Measurements from ENCODE around the gene ANKMY1. TPM values are rescaled to one million over a fixed set of nuclear protein-coding genes. Genes with fewer than 3 reads are reported as not detected.

Gene ANKMY1
- total RNA-seq, 4 donors from 2014 or later: 13.3 to 40.8 (median 22.0) TPM

DNA sequence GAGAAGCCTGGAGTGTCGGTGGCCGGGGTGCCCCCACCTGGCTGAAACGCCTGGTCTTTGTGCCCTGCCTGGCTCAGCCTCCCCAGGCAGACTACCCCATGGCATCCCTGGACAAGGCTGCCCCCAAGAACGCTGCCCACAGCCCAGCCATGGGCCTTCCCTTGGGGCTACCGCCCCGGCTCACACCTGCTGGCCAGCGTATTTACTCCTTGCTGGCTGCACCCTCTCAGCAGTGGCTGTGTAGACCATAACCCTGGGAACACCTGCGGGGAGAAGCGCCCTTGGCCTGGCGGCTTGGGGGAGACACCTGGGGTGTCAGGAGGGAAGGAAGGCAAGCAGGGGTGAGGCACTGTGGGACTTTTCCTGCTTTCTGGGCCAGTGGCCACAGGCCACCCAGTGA is 46.1 kb upstream of the ANKMY1 start:
- Histone ChIP-seq H3K27ac (no peak overlapping the region), H3K9me3 (no peaks in the 10 kb centered on the region), H3K27me3 (no peaks in the 10 kb centered on the region), H3K4me1 (no peaks in the 10 kb centered on the region), H3K4me3 (no peak overlapping the region), H3K36me3 (no peaks in the 10 kb centered on the region)
- DNase-seq: no peak
- no peak for TF ChIP-seq CTCF (IDR thresholded peaks at IDR 0.05)
- no peak for TF ChIP-seq POLR2A (IDR thresholded peaks at IDR 0.05)
- intact Hi-C loops (cut with DNase I; ENCODE audit: low total_unique reads): no loop called here

DNA sequence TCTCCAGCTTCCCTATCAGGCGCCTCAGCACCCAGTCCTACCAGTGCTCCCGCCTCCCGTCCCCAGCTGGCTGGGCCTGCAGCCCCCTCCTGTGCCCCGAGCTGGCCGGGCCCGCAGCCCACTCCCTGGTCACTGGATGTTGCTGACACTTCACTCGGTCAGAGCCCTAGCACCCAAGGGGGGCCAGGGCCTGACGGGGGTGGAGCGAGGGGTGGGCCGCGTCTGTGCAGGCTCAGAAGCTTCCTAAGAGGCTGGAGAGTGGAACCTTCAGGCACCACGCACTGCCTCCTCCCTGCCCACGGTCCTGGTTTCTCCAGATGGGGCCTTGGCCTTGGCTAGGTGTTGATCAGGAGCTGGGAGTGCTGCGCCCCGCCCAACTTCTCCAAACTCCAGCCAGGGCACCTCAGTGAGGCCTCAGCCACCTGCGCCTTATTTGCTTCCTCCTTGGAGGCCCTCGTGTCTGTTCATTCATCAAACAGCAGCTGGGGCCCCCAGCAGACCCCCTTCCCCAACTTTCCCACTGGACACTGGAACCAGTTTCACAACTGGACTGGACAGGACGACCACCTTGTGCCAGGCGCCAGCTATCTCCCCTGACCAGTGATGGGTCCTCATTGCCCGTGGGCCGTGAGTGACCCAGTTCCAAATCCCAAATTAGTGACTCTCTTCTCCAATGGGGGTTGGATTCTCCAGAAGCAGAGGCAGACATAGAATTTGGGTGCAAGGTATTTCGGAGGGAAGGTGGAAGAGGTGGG is 45.5 kb upstream of the ANKMY1 start:
- no peaks in the 10 kb centered on the region for H3K36me3 ChIP-seq
- H3K4me1 ChIP-seq: no peaks in the 10 kb centered on the region
- H3K9me3 ChIP-seq: no peaks in the 10 kb centered on the region
- no peak overlapping the region for H3K27ac ChIP-seq
- TF ChIP-seq POLR2A (IDR thresholded peaks at IDR 0.05) (no peak), CTCF (IDR thresholded peaks at IDR 0.05) (no peak)
- no peak overlapping the region for H3K4me3 ChIP-seq
- H3K27me3 ChIP-seq: no peaks in the 10 kb centered on the region
- peak in 1 of 2 donors; percentile 9 for DNase-seq
- intact Hi-C loops (cut with DNase I; ENCODE audit: low total_unique reads): no loop called here

DNA sequence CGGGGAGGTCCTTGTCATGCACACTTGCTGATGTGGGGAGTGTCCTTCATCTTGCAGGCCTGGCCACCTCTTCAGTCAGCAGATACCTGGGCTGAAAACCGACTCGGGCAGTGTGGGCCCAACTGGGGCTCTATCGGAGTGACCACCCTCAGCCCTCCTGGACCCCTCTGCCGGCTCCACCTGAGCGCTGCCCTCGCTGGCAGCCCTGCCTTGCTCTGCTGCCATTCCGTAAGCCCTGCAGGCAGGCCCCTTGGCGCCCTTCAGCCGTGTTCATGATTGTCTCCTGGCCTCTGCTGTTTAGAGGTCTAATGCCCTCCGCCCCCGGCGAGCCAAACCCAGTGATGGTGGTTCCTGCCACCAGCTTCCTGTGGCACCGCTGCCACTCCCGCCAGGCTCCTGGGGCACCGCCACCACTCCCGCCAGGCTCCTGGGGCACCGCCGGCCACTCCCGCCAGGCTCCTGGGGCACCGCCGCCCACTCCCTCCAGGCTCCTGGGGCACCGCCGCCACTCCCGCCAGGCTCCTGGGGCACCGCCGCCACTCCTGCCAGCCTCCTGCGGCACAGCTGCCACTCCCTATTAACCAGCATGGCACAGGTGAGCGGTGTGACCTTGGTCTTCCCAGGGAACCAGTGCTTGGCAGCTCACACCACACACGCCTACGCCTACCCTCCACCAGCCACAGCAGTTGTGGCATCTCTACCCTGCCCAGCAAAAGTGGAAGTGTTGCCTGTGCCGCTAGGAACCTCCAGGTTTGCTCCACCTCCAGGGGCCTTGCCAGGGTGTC is 44.7 kb upstream of the ANKMY1 start:
- TF ChIP-seq CTCF (IDR thresholded peaks at IDR 0.05): no peak
- no peak for TF ChIP-seq POLR2A (IDR thresholded peaks at IDR 0.05)
- intact Hi-C loops (cut with DNase I; ENCODE audit: low total_unique reads): no loop called here
- Histone ChIP-seq H3K4me1 (no peaks in the 10 kb centered on the region), H3K27ac (no peak overlapping the region), H3K9me3 (no peaks in the 10 kb centered on the region), H3K27me3 (no peaks in the 10 kb centered on the region), H3K4me3 (no peak overlapping the region), H3K36me3 (no peaks in the 10 kb centered on the region)
- peak in 1 of 2 donors; percentile 11 for DNase-seq

- Histone ChIP-seq H3K4me1 (no peaks in the 10 kb centered on the region), H3K27me3 (no peaks in the 10 kb centered on the region), H3K9me3 (no peaks in the 10 kb centered on the region), H3K27ac (no peak overlapping the region), H3K4me3 (no peak overlapping the region), H3K36me3 (no peaks in the 10 kb centered on the region)
- DNase-seq: no peak
- TF ChIP-seq CTCF (IDR thresholded peaks at IDR 0.05) (no peak), POLR2A (IDR thresholded peaks at IDR 0.05) (no peak)
- intact Hi-C loops (cut with DNase I; ENCODE audit: low total_unique reads): no loop called here
Measured at GRCh38 chr2:240601831-240602160, 44.0 kb upstream of the ANKMY1 start.
